HG03575 (cell line): ENCODE measurements around the gene PARP16.

Source experiments
- ATAC-seq: cut with Tn5 transposase; IDR thresholded peaks from one replicate; pipeline ENCODE4 v1.9.1; 2021; ENCODE audit not compliant: unreplicated experiment, insufficient number of reproducible peaks, low FRiP score; ENCODE audit errors: extremely low read depth

Gene PARP16, protein sequence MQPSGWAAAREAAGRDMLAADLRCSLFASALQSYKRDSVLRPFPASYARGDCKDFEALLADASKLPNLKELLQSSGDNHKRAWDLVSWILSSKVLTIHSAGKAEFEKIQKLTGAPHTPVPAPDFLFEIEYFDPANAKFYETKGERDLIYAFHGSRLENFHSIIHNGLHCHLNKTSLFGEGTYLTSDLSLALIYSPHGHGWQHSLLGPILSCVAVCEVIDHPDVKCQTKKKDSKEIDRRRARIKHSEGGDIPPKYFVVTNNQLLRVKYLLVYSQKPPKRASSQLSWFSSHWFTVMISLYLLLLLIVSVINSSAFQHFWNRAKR

DNA sequence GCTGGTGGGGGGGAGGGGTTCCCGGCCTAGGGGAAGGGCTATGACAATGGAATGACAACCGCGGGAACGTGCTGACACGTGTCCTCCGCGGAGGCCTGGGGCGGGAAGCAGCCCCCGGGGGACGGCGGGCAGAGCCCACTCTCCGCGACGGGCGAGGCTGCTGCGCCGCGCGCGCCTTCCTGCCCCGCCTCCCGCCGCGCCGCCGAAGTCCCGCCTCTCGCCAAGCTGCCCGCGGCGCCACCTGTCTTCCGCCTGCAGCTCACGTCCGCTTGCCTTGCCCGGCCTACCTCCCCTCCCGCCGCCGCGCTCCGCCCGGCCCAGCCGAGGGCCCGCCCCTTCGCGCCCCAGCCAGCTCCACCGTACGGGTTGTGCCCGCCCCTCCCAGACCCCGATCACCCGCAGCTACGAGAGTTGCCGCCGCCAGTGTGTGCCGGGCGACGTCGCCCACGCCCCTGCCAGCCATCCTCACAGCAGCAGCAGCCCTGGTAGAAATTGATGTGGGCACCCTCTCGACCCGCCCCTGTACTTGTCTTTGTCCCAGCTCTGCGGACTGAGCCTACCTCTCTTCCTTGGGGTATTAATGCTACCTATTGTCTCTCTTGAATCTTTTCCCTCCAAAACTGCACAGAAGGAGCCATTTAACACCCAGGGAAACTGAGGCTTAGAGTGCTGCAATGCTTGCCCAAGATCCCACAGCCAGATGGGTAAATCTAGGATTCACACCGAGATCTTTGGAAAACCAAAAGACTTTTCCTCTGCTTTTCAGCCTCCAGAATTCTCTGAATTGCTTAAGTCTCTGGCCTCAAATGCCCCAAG is at the start of gene PARP16:
Gene PARP16 (minus strand): TSS at position 180 of the 816 bp plus-strand sequence. CDS start 457 bp downstream, outside the sequence.
- no peak for ATAC-seq

DNA sequence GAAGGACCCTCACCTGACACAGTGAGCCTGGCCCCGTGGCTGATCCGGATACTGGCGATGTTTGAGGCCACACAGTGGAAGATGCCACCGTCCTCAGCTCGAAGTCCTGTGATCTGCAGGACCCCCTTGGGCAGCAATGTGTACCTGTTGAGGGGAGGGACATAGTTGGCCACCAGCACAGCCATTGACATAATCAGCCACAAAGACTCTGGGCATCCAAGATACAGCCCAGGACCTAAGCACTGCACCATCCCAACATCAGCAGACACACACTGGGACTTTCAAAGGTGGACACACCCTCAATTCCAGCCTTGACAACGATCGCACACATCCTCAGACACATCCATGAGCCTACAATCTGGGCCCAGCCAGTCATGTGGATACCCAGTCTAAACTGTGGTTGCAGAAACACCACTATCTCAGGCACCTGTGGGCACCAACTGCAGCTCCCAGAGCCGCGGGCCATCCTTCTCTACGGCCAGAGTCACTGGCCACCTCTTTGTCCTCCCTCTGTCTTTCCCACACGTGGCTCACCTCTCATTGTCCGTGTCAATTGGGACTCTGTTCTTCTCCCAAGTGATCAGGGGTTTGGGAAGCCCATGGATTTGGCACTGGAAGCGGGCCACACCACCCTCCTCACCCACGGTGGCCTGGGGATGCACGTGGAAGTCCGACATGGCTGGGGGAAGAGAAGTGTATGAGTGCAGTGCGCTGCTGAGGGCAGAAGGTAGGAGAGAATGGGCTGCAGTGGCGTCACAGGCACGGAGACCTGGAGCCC is 48.8 kb upstream of the PARP16 start:
- ATAC-seq: no peak

DNA sequence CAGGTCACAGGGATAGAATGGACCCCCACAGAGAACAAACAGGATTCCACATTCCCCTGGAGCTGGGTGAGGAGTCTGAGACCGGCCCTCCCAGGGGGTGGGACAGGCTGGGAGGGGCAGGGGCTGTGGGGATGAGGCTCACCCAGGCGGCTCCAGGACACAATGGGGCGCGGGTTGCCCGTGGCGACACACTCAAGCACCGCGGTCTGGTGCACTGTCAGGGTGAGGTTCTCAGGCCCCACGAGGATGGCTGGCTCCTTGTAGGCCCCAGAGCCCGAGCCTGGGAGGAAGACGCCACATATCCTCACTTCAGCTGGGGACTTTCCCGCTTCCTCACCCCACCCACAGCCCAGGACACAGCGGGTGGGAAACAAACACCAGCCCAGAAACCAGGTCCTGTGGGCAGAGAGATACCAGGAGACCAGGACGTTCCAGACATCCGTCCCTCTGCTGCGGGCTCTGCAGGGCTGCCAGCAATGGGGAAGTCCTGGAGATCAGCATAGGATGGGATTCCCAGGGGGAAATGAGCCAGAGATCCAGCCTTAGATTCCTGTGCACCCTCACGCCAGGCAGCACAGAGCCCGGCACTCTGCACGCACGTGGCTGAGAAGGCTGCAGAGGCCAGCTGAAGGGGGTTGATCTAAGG is 48.0 kb upstream of the PARP16 start:
- no peak for ATAC-seq

DNA sequence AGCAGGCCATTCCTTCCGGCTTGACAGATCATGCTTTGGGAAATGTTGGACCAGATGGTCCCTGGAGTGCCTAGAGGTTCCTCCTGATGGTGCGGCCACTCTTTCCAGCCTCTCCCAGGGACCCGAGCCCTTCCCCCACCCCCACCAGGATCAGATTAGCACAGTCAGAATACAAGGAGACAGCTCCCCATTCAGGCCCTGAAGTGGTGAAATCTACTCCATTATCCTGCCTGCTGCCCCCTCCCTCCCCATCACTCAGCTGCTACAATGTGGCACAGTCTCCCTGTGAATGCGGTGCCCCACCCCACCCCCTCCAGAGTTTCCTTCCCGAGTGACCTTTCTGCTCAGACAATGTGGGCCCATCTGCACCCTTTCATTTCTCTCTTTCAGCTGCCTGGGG is 47.2 kb upstream of the PARP16 start:
- ATAC-seq: no peak

DNA sequence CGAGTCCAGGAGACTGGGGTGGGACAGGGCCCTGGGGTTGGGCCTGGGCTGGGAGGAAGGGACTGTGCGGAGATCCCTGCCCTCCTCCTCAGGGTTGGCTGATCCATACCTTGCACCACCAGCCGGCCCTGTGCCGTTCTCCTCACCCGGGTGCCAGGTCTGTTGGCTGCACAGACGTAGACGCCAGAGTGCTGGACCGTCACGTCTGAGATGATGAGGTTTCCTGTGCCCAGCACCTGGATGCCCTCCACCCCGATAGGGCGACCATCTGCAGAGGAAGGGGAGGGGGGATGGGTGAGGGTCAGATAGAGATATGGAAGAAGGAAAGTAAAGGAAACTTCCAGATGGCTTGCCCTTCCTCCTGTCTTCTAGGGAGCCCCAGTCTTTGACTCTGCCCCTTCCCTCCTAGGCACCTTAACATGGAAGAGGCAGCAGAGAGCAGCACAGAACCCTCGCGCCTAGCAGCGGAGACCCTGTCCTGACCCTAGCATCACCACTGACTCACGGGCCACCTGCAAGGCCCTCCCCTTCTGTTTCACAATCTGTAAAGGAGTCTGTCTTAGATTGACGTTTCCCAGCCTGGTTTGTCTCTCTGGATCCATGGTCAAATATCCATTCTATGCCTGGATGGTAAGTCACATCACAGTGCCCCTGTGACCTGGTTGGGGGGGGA is 46.6 kb upstream of the PARP16 start:
- no peak for ATAC-seq

DNA sequence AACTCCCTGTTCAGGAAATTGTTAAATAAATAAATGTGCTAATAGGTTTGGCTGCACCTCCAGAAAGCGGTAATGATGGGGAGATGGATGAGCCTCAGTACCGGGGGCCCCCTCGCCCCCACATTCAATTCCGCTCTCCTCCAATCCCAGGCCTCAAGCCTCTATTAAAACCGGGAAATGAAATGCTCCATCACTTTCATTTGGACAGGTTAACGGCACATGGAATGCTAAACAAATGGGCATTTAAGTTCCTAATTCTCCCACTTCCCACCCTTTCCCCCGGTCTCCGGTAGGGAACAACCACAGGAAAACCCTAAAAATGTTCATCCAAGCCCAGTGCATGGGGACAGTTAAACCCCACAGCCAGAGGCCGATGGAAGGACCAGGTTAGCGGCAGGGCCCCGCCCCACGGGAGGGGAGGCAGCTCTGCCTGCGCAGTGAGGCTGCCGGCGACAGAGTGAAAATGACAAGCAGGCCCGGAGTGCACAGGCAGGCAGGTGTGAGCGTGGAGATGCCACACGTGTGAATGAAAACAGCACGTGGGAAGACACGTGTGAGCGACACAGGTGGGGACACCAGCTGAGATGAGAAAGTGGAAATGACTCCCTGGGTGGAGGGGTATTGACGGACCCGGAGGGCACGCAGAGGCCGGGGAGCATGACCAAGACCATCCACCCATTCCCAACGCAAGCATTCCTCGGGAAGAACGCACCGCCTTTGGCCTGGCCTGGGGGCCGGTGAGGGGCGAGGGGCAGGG is 45.9 kb upstream of the PARP16 start:
- ATAC-seq: no peak

DNA sequence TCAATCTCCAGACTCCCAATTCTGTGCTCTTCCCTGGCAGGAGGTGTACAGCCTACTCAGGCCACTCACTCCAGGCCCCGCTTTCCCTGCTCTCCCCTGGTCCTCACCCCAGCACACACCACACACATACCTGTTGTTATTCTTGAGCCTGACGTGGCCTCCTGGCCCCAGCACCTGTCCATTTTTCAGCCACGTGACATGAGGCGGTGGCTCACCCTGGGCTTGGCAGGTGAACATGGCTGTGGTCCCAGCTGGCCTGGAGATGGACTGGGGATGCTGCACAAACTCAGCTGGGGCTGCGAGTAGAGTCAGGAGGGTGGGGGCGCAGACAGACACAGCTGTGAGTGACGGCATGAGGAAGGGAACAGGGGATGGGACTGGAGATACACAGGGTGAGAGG is 45.1 kb upstream of the PARP16 start:
- ATAC-seq: no peak

DNA sequence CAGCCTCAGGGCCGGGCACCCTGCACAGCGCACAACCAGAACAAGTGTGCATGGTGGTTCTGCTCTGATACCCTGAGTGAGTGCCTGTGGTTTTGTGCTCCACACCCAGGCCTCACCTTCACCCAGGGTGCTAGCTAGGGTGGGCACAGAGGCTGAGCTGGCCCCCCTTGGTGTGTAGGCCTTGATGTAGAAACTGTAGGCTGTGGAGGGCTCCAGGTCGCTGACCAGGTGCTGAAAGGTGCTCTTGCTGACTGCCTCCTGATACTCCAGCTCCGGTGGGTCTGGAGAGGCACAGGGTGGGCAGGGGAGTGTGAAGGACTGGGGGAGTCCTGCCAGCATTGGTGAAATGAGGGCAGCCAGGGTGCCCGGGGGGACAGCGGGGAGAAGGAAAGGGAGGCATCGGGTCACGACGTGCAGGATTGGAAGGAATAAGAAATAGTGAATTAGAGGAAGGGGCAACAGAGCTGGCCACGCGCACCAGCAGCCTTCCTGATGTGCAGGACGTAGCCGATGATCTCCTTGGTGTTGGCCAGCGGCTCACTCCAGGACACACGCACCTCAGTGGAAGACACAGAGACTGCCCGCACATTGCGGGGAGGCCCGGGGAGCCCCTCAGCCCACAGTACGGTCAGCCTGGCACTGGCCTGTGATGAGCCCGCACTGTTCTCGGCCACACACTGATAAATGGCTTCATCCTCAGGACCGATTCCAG is 44.4 kb upstream of the PARP16 start:
- no peak for ATAC-seq

DNA sequence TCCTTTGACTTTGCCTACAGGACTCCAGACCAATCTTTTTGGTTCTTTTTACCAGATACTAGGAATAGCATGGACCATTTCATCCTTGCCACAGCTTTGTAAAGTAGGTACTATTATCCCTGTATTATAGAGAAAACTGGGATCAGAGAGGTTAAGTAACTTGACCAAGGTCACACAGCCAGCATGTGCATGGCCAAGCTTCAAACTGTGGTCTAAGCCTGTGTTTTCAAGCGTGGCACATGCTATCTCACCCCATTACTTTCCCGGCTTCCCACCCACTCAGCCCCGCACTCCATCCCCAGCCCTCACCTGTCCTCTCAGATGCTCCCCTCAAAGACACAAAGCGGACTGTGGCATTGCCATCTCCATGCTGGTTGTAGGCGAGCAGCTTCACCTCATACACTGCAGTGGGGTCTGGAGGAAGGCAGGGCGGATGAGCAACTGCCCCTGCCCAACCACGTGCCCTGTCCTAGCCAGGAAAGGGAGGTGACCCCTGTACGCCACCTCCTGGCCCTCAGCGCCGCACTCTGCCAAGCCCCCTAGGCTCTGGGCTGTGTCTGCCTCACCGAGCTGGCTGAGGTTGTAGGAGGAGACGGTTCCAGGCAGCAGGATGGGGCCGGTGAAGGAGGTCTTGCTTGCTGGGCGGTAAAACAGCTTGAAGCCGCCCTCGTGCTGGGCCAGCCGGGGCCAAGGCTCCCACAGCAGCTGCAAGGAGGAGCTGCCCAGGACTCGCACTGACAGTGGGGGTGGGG is 43.5 kb upstream of the PARP16 start:
- no peak for ATAC-seq

DNA sequence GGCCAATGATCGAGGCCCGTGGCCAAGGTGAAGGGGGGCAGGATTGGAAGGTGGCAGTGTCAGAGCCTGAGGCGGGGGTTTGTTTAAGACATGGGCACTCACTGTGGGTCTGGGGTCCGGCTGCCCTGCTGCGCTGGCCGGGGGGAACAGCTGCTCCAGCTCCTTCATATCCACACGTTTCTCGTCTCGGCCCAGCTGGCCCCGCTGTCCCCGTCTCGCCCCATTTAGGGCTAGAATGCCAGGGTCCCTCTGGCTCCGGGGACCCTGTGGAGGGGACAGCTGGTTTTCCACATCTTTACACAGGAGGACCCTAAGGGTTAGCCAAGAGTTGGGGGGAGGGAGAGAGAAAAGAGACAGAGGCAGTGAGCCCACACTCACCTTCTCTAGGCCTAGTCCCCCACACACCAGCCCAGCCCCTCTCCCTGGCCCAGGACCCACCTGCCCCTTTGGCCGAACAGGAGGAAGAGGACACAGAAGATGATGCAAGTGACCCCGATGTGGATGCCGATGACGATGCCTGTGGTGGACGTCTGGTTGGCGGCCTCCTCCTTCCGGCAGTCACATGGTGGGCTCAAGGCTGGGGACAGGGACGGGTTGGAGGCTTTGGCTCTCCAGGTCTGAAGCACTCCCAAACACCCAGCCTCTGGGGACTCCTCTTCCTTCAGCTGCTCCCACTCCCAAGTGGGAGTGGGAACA is 42.8 kb upstream of the PARP16 start:
- ATAC-seq: no peak

DNA sequence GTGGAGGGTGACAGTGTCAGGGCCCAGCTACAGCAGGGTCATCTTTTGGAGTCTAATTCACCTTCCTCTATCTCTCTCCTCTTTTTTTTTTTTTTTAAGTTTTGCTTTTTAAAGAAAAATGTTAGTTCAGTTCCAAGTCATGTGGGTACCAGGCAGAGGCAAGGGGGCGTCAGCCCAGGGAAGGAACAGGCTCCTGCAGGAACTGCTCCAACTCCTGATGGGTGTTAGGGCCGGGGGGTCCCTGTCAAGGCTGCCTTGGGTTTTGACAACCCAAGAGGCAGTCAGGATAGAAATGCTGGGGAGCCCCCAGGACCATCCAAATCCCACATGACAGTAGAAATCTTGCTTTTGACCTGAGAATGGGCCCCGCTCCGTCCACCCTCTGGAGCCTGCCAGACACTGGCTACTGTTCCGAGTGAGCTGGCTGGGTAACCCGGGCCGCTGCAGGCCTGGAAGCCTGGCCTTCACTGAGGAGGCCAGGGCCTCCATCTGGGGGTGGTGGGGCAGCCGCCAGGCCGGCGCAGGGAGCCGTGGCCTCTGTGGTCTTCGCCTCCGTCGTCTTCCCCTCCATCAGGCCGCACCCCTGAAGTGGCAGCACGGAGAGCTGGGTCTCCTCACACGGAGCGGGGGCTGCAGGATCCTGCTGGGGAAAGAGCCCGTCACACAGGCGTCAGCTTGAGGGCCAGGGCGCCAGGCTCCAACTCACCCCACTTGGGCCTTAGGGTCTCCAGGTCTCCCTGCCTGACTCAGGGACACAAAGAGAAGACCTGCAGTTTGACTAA is 42.0 kb upstream of the PARP16 start:
- no peak for ATAC-seq

DNA sequence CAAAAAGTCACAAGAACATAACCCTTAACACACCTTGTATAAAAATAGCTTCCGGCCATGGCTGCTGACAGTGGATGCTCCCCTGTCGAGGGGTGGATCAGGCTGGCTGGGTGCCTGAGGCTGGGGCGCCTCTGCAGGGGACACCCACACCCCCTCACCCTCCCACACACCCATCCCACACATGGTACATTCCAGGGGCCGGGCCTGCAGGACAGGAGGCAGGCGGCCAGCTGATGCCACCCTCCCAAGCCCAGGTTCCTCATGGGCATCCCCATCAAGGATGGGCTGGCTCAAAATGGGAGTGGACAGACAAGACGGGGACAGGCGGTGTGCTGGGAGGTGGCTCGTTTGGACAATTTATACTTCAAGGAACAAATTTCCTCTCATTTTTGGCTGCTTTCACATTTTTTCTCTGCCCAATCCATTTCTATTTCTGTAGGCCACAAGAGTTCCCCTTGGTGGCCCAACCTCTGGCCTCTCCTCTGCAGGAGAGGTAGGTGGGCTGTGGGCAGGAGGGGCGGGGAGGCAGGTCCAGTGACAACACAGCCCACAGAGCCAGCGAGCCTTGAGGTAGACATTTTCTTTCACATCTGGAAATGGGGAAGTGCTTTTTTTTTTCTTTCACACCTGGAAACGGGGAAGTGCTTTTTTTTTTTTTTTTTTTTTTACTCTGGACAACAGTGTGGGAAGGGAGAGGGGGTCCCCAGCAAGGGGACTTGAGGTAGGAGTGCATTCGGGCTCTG is 41.1 kb upstream of the PARP16 start:
- ATAC-seq: no peak

DNA sequence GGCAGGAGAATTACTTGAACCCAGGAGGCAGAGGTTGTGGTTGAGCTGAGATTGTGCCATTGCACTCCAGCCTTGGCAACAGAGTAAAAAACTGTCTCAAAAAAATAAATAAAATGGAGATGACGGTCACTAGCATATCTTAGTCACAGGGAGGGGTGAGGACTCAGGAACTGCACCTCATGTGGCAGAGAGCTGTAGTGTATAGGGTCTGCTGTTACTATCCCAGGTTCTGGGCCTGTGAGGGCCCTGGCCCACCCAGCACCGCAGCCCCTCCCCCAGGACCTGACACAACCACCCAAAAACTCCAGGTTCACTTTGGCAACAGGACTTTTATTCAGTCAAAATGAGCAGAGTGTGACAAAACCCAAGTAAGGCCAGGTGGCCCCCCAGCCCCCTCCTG is 40.1 kb upstream of the PARP16 start:
- no peak for ATAC-seq

DNA sequence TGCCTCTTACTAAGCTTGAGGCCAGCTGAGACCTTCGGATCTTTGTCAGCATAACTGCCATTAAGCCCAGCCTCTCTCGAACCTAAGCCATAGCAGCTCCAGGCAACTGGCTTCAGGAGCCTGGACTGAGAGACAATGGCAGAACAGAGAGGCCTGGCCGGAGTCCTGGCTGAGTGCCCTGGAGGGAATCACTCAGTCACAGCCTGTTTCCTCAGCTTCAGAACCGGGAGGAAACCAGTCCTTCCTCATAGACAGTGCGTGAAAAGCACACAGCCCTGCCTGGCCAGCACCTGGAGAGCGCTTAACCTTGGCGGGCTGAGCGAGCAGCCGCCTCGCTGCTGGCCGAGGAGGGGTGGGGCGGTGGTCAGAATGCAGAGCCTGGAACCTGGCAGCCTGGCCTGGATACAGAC is 39.4 kb upstream of the PARP16 start:
- ATAC-seq: no peak

DNA sequence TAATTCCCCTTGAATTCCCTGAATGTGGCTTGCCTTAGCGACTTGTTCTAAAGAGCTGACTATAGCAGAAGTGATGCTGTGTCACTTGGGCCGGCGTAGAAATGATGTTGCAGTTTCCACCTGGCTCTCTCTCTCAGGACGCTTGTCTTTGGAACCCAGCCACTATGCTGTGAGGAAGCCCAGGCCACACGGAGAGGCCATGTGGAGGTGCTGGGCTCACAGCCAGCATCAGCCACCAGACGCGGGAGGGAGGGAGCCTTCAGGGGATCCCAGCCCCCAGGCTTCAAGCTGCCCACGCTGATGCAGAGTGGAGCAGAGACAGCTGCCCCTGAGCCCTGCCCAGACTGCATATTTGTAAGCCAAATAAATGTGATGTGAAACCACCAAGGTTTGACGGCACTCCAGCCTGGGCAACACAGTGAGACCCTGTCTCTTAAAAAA is 36.4 kb upstream of the PARP16 start:
- no peak for ATAC-seq
